ENCODE data around the gene CDK6. TPM values are rescaled to one million over a fixed set of nuclear protein-coding genes. Genes with fewer than 3 reads are reported as not detected.

The CDK6 gene
- total and polyA plus RNA-seq, 2 of the 8 experiments (the other 6 are each of a cell fraction or from before 2014, with no cell fraction given), result 5.9 to 18.9 TPM

- POLR2A ChIA-PET (ENCODE audit: partially characterized antibody), result interaction anchor here (0.7 to 2.4 kb wide), 11 partner anchors 9 to 33 kb away, joined by 3 to 11 read pairs (median 3); partner anchors contain the start of genes FAM133B, PEX1 and RBM48
- H2AK5ac ChIP-seq (ENCODE audit: low read depth, low read length), result no peak overlapping the region
- no peak overlapping the region for H2BK20ac ChIP-seq (ENCODE audit: low read length)
- H3K14ac ChIP-seq (ENCODE audit: insufficient read length), result no peak overlapping the region
- no peak overlapping the region for H3K23ac ChIP-seq (ENCODE audit: insufficient read length)
- no peak overlapping the region for H4K5ac ChIP-seq (ENCODE audit: insufficient read length, low read depth, low read length)
- no peaks in the 10 kb centered on the region for H4K20me1 ChIP-seq (replicated peaks in 1 of 2; ENCODE audit: control insufficient read depth in 1 of 2, insufficient read depth in 2 of 2, low read length in 2 of 2)
- no peak overlapping the region for H3K9ac ChIP-seq (replicated peaks in 1 of 4; ENCODE audit: extremely low read depth in 1 of 4, low read depth in 3 of 4, low read length in 3 of 4)
- H2BK5ac ChIP-seq (ENCODE audit: low read depth, low read length), result no peak overlapping the region
- H2BK120ac ChIP-seq (replicated peaks; ENCODE audit: low read depth, low read length), result no peak overlapping the region
- H3K27me3 ChIP-seq (replicated peaks in 1 of 4; ENCODE audit: control insufficient read depth in 3 of 4, extremely low read depth in 1 of 4, insufficient read depth in 3 of 4, low read length in 3 of 4), result no peaks in the 10 kb centered on the region
- FAIRE-seq (no peak), DNase-seq (ENCODE audit: low read depth in 1 of 2, low spot score in 2 of 2) (no peak)
- H3K79me1 ChIP-seq (ENCODE audit: low read depth, low read length), result no peaks in the 10 kb centered on the region
- H4K91ac ChIP-seq (replicated peaks; ENCODE audit: insufficient read length, low read length), result no peak overlapping the region
- H3K27ac ChIP-seq (ENCODE audit: low read depth, low read length), result no peak overlapping the region
- no peaks in the 10 kb centered on the region for H3K9me3 ChIP-seq (ENCODE audit: insufficient read depth in 2 of 2, low read depth in 1 of 2, low read length in 1 of 2)
- no peaks in the 10 kb centered on the region for H3K79me2 ChIP-seq (ENCODE audit: control insufficient read depth in 1 of 2, insufficient read depth in 2 of 2, low read length in 2 of 2)
- TF ChIP-seq RAD21 (IDR thresholded peaks at IDR 0.05 in 1 of 2, conservative IDR thresholded peaks at IDR 0.05 in 1 of 2; ENCODE audit: low read depth in 2 of 2, low read length in 2 of 2), result peak in 1 of 2 experiments; percentile 8; a peak in 1 of 4 replicates
- no peak for TF ChIP-seq CHD2 (IDR thresholded peaks at IDR 0.05; ENCODE audit: low read length)
- TF ChIP-seq SP1 (IDR thresholded peaks at IDR 0.05; ENCODE audit: low read depth, low read length), result no peak
- no peak for TF ChIP-seq E2F6 (IDR thresholded peaks at IDR 0.05)
- no peak overlapping the region for H2BK15ac ChIP-seq (ENCODE audit: low read length)
- no peak overlapping the region for H2BK12ac ChIP-seq (ENCODE audit: low read depth, low read length)
- no peak overlapping the region for H3K56ac ChIP-seq (replicated peaks; ENCODE audit: insufficient read length, low read depth, low read length)
- no peak overlapping the region for H3K18ac ChIP-seq (ENCODE audit: extremely low read depth, low read length)
- no peaks in the 10 kb centered on the region for H3K4me1 ChIP-seq (replicated peaks in 1 of 4; ENCODE audit: control insufficient read depth in 3 of 4, insufficient read depth in 4 of 4, low read length in 3 of 4)
- H4K8ac ChIP-seq (ENCODE audit: extremely low read depth, insufficient read depth, low read length), result no peak overlapping the region
- no peak overlapping the region for H3K4me2 ChIP-seq (ENCODE audit: insufficient read depth in 1 of 2, low read depth in 2 of 2, low read length in 2 of 2)
- no peaks in the 10 kb centered on the region for H3K23me2 ChIP-seq (ENCODE audit: low read depth, low read length)
- CTCF ChIA-PET (ENCODE audit: partially characterized antibody), result interaction anchor here (1.3 to 1.4 kb wide), 2 partner anchors 9 to 88 kb away, joined by 3 to 5 read pairs; no protein-coding TSS in a partner anchor
- H2AFZ ChIP-seq (ENCODE audit: low read length), result no peak overlapping the region
- WGBS, 2 experiments (ENCODE audit: extremely low coverage in 1 of 2, insufficient coverage in 1 of 2, insufficient read length in 1 of 2, insufficient replicate concordance in 2 of 2, low coverage in 1 of 2, low lambda C conversion rate in 2 of 2, missing lambda C conversion rate in 1 of 2), result 86% methylated on average over 2 of the region's 2 CpGs; no CpG with 5 or more reads in 1 of the 2 experiments
- peaks cover 0 to 19% (median 4%) of the 10 kb centered on the region in 4 experiments; a peak in 3 of 8 replicates for H3K36me3 ChIP-seq (ENCODE audit: control insufficient read depth in 2 of 4, insufficient read depth in 4 of 4, low read length in 3 of 4)
- no peak overlapping the region for H3K4me3 ChIP-seq (ENCODE audit: extremely low read depth in 1 of 4, insufficient read depth in 2 of 4, low read depth in 3 of 4, low read length in 4 of 4)
- H3K4ac ChIP-seq (replicated peaks; ENCODE audit: insufficient read length, low read depth, low read length), result no peak overlapping the region
Observed at GRCh38 chr7:92557249-92557648, 279.1 kb downstream of the CDK6 start.

Measured in H1 (cell line).